GM23338 (cell line): ENCODE data around the gene KCTD14. TPM values are rescaled to one million over a fixed set of nuclear protein-coding genes. Genes with fewer than 3 reads are reported as not detected.

ENCODE experiments used
- ATAC-seq: fragments of 200-7000 bp; cut with Tn5 transposase; 3 replicates; pipeline ENCODE4 v1.9.1; 2020
- DNase-seq: peaks from one replicate; pipeline ENCODE4 v3.0.0-alpha.2; 2015; ENCODE audit warnings: low spot score
- H2AFZ ChIP-seq: fragments of 200-600 bp; sonication (generic); 2 replicates; pipeline ENCODE4 v1.8.0; 2016; ENCODE audit warnings: antibody characterized with exemption, mild to moderate bottlenecking, moderate library complexity
- H3F3A ChIP-seq: fragments of 200-600 bp; sonication (generic); replicated peaks from 2 replicates; pipeline ENCODE4 v1.8.0; 2017; ENCODE audit warnings: antibody characterized with exemption, mixed run types, low read depth
- H3K27ac ChIP-seq: fragments of 200-600 bp; sonication (generic); 2 replicates; pipeline ENCODE4 v1.6.1; 2016; ENCODE audit warnings: low read depth
- H3K27me3 ChIP-seq: fragments of 200-600 bp; sonication (generic); 2 replicates; pipeline ENCODE4 v1.8.0; 2016; ENCODE audit warnings: mild to moderate bottlenecking, mixed run types, moderate library complexity; ENCODE audit not compliant: insufficient read depth
- H3K36me3 ChIP-seq: fragments of 200-600 bp; sonication (generic); 2 replicates; pipeline ENCODE4 v1.8.0; 2016; ENCODE audit warnings: mild to moderate bottlenecking; ENCODE audit not compliant: insufficient read depth
- H3K4me1 ChIP-seq: fragments of 200-600 bp; sonication (generic); 2 replicates; pipeline ENCODE4 v1.8.0; 2016; ENCODE audit warnings: mild to moderate bottlenecking, moderate library complexity; ENCODE audit not compliant: insufficient read depth
- H3K4me2 ChIP-seq: fragments of 200-600 bp; sonication (generic); 2 replicates; pipeline ENCODE4 v1.7.1; 2017; ENCODE audit warnings: mixed run types
- H3K4me3 ChIP-seq: fragments of 200-600 bp; sonication (generic); 2 replicates; pipeline ENCODE4 v1.6.1; 2016; ENCODE audit warnings: mixed run types
- H3K79me2 ChIP-seq: fragments of 200-600 bp; sonication (generic); replicated peaks from 2 replicates; pipeline ENCODE4 v1.8.0; 2017; ENCODE audit warnings: mild to moderate bottlenecking; ENCODE audit not compliant: insufficient read depth
- H3K9me2 ChIP-seq: fragments of 200-600 bp; sonication (generic); 2 replicates; pipeline ENCODE4 v1.8.0; 2017; ENCODE audit not compliant: insufficient read depth
- H4K20me1 ChIP-seq: fragments of 200-600 bp; sonication (generic); replicated peaks from 2 replicates; pipeline ENCODE4 v1.8.0; 2017; ENCODE audit warnings: mild to moderate bottlenecking; ENCODE audit not compliant: insufficient read depth
- H3K27ac Mint-ChIP-seq: 2 replicates; pipeline ENCODE4 v1.8.0; 2020; ENCODE audit warnings: inconsistent platforms, mild to moderate bottlenecking, moderate library complexity, mixed read lengths
- H3K27me3 Mint-ChIP-seq: 3 replicates; pipeline ENCODE4 v1.8.0; 2022; ENCODE audit warnings: low read depth, mild to moderate bottlenecking, moderate library complexity, mixed read lengths, inconsistent platforms; ENCODE audit not compliant: insufficient read depth, poor library complexity
- H3K36me3 Mint-ChIP-seq: 3 replicates; pipeline ENCODE4 v1.8.0; 2021; ENCODE audit warnings: low read depth, mild to moderate bottlenecking, inconsistent platforms, moderate library complexity, mixed read lengths
- H3K4me1 Mint-ChIP-seq: 3 replicates; pipeline ENCODE4 v1.8.0; 2020; ENCODE audit warnings: mild to moderate bottlenecking, inconsistent platforms, mixed read lengths
- H3K4me3 Mint-ChIP-seq: 3 replicates; pipeline ENCODE4 v1.8.0; 2021; ENCODE audit warnings: moderate library complexity, mild to moderate bottlenecking, inconsistent platforms, mixed read lengths
- H3K9me3 Mint-ChIP-seq: 3 replicates; pipeline ENCODE4 v1.8.0; 2020; ENCODE audit warnings: moderate library complexity, mild to moderate bottlenecking, inconsistent platforms, mixed read lengths
- CREB1 ChIP-seq: fragments of 250-450 bp; sonication (Bioruptor Pico); IDR thresholded peaks from 2 replicates; pipeline ENCODE4 v1.5.0; 2020; ENCODE audit warnings: low read depth, mild to moderate bottlenecking, moderate library complexity
- CTCF ChIP-seq, 2 experiments: fragments of 200-600 bp in 1 of 2; sonication (generic) in 1 of 2; conservative IDR thresholded peaks; 2 replicates each; pipeline versions ENCODE4 v1.5.1 to v1.6.1; 2016 to 2017; ENCODE audit warnings: antibody characterized with exemption in 2 of 2, low read depth in 2 of 2, mild to moderate bottlenecking in 2 of 2, moderate library complexity in 1 of 2
- ETS1 ChIP-seq: IDR thresholded peaks from 2 replicates; pipeline ENCODE4 v1.6.1; 2016; ENCODE audit warnings: antibody characterized with exemption
- EZH2 ChIP-seq: fragments of 200-600 bp; sonication (generic); IDR thresholded peaks from one replicate; pipeline ENCODE4 v1.8.0; 2017; ENCODE audit warnings: antibody characterized with exemption, mild to moderate bottlenecking, low read depth; ENCODE audit not compliant: unreplicated experiment
- EZH2phosphoT487 ChIP-seq: fragments of 200-600 bp; sonication (generic); IDR thresholded peaks from one replicate; pipeline ENCODE4 v1.8.1; 2018; ENCODE audit warnings: antibody characterized with exemption; ENCODE audit not compliant: unreplicated experiment
- JUNB ChIP-seq: IDR thresholded peaks from one replicate; pipeline ENCODE4 v1.6.1; 2016; ENCODE audit warnings: antibody characterized with exemption; ENCODE audit not compliant: unreplicated experiment
- NANOG ChIP-seq: IDR thresholded peaks from 2 replicates; pipeline ENCODE4 v1.6.1; 2016; ENCODE audit warnings: antibody characterized with exemption, borderline replicate concordance
- POLR2AphosphoS5 ChIP-seq: IDR thresholded peaks from 2 replicates; pipeline ENCODE4 v1.6.1; 2016; ENCODE audit warnings: antibody characterized with exemption, low read depth
- REST ChIP-seq: IDR thresholded peaks from one replicate; pipeline ENCODE4 v1.6.1; 2018; ENCODE audit warnings: antibody characterized with exemption; ENCODE audit not compliant: unreplicated experiment
- STAT1 ChIP-seq: IDR thresholded peaks from one replicate; pipeline ENCODE4 v1.6.1; 2016; ENCODE audit warnings: antibody characterized with exemption; ENCODE audit not compliant: unreplicated experiment
- ZNF114 ChIP-seq: fragments of 250-450 bp; sonication (Bioruptor Pico); IDR thresholded peaks from 2 replicates; pipeline ENCODE4 v1.5.0; 2020; ENCODE audit warnings: mild to moderate bottlenecking, moderate library complexity
- ZNF331 ChIP-seq: fragments of 250-450 bp; sonication (Bioruptor Pico); IDR thresholded peaks from 2 replicates; pipeline ENCODE4 v1.5.0; 2020; ENCODE audit warnings: low read depth, mild to moderate bottlenecking, moderate library complexity
- ZNF462 ChIP-seq: fragments of 250-450 bp; sonication (Bioruptor Pico); IDR thresholded peaks from 2 replicates; pipeline ENCODE4 v1.5.0; 2020; ENCODE audit warnings: mild to moderate bottlenecking, moderate library complexity
- polyA plus RNA-seq: library from polyadenylated mRNA; unstranded; fragments of >200 nt; fragmentation: Nextera tagmentation; extraction: Ambion mirVana; gene quantifications from 2 replicates; pipeline ENCODE4 v1.2.1, GENCODE V29; 2016
- total RNA-seq: library from RNA; depleted of rRNA; stranded (reverse); fragments of >200 nt; shearing (Covaris generic); gene quantifications from 2 replicates; pipeline ENCODE4 v1.2.3, GENCODE V29; 2014

The KCTD14 gene
- total and polyA plus RNA-seq, 2 experiments from 2014 or later = 5.9 to 19.1 TPM

GRCh38 chr11:78056093-78056492 lies 33.0 kb upstream of the KCTD14 start:
- no peak for ATAC-seq
- Mint-ChIP-seq H3K9me3 (no peaks in the 10 kb centered on the region), H3K27me3 (peaks cover 2% of the 10 kb centered on the region), H3K4me3 (no peak overlapping the region), H3K27ac (no peak overlapping the region), H3K4me1 (peaks cover 3% of the 10 kb centered on the region; the same call in 2 of the 3 replicates), H3K36me3 (no peaks in the 10 kb centered on the region)
- no peak for DNase-seq
- Histone ChIP-seq H3K79me2 (no peaks in the 10 kb centered on the region), H3K4me3 (no peak overlapping the region), H3F3A (no peaks in the 10 kb centered on the region), H4K20me1 (no peaks in the 10 kb centered on the region), H3K36me3 (no peaks in the 10 kb centered on the region), H3K27ac (no peak overlapping the region), H3K4me1 (peaks cover 4% of the 10 kb centered on the region; the same call in 1 of the 2 replicates), H2AFZ (no peak overlapping the region), H3K9me2 (no peaks in the 10 kb centered on the region), H3K4me2 (no peak overlapping the region), H3K27me3 (no peaks in the 10 kb centered on the region)
- TF ChIP-seq ETS1 (no peak), CTCF (conservative IDR thresholded peaks at IDR 0.05; ENCODE audit: low read depth in 2 of 2) (no peak), POLR2AphosphoS5 (no peak), JUNB (no peak), ZNF331 (no peak), REST (no peak), ZNF114 (CRISPR knock-in tag) (no peak), EZH2phosphoT487 (no peak), ZNF462 (no peak), EZH2 (no peak), NANOG (no peak), CREB1 (no peak), STAT1 (no peak)
